Esophagus muscularis mucosa (tissue), 3 donors: ENCODE measurements around the gene KIF14.

Experiments used
- EP300 ChIP-seq: sonication (generic); formaldehyde crosslinking; IDR thresholded peaks from one replicate; pipeline ENCODE4 v1.6.1; 2017; ENCODE audit warnings: antibody characterized with exemption
- TF ChIP-seq, protein P1 (sequence below), 3 experiments: fragments of 200-600 bp in 2 of 3; fragments of 450-650 bp in 1 of 3; sonication (generic) in 2 of 3; IDR thresholded peaks; one replicate each; pipeline ENCODE4 v1.5.1; 2017 to 2019; ENCODE audit warnings: antibody characterized with exemption in 3 of 3, mild to moderate bottlenecking in 2 of 3, moderate library complexity in 1 of 3

DNA sequence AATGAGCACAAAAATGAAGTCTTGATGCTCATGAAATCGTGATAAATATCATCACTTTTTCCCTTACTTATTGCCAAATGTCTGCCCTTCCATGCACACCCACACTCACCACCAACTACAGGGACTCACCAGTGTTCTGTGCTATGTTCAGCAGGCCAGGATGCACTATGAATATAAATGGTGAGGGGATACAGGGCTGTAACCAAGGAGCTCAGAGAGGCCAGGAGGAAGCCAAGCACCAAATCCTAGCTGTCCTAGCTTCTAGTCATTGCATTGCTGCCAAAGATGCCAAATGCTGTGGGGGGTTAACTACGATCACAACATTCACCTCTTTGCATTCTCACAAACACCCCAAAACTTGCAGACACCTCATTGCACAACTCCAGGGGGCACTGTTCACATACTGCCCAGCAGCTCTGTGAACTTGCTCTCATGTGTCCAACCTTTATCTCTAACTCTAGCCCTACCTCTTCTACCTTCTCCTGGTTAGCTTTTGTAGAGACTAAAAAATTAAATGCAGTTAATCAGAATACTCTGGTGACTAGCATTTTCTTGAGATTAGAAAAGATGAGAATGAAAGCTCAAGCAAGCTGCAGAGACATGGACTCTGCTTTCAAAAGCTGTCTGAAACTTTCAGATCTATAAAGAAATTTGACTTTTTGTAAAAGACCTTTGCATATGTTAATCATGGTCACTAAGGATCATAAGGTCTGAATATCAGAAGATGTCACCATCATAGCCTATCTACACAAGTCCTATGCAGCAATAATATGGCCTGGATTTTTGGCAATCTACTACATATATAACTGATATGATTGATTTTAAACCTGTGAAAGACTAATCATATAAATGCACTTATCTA is 13.9 kb upstream of the KIF14 start:
- TF ChIP-seq, protein P1, sequence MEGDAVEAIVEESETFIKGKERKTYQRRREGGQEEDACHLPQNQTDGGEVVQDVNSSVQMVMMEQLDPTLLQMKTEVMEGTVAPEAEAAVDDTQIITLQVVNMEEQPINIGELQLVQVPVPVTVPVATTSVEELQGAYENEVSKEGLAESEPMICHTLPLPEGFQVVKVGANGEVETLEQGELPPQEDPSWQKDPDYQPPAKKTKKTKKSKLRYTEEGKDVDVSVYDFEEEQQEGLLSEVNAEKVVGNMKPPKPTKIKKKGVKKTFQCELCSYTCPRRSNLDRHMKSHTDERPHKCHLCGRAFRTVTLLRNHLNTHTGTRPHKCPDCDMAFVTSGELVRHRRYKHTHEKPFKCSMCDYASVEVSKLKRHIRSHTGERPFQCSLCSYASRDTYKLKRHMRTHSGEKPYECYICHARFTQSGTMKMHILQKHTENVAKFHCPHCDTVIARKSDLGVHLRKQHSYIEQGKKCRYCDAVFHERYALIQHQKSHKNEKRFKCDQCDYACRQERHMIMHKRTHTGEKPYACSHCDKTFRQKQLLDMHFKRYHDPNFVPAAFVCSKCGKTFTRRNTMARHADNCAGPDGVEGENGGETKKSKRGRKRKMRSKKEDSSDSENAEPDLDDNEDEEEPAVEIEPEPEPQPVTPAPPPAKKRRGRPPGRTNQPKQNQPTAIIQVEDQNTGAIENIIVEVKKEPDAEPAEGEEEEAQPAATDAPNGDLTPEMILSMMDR (IDR thresholded peaks at IDR 0.05) = no peak
- TF ChIP-seq EP300 = no peak
